Peyer's patch (tissue), 4 donors: ENCODE results near the gene LIMD2. TPM values are rescaled to one million over a fixed set of nuclear protein-coding genes. Genes with fewer than 3 reads are reported as not detected.
A peak's percentile ranks its signal among the peaks of the same experiment; 100 is the strongest.

Source experiments
- DNase-seq, 3 donors: peaks; one replicate each; pipeline ENCODE4 v3.0.0-alpha.2; 2017 to 2019
- H3K27ac ChIP-seq, 4 donors: fragments of 200-600 bp; sonication (generic); one replicate each; pipeline ENCODE4 v1.5.1; 2016 to 2019
- H3K27me3 ChIP-seq, 2 donors: fragments of 200-600 bp; sonication (generic); one replicate each; pipeline ENCODE4 v1.5.1; 2019
- H3K36me3 ChIP-seq, 3 donors: fragments of 200-600 bp; sonication (generic); one replicate each; pipeline ENCODE4 v1.5.1; 2016 to 2019
- H3K4me1 ChIP-seq, 4 donors: fragments of 200-600 bp; sonication (generic); one replicate each; pipeline ENCODE4 v1.5.1; 2016 to 2019
- H3K4me3 ChIP-seq, 4 donors: fragments of 200-600 bp; sonication (generic); 1 replicate in 3 of 4; 2 replicates in 1 of 4; pipeline ENCODE4 v1.5.1; 2016 to 2019; ENCODE audit warnings: mild to moderate bottlenecking in 1 of 4
- H3K9me3 ChIP-seq, 4 donors: fragments of 200-600 bp; sonication (generic); one replicate each; pipeline ENCODE4 v1.5.1; 2016 to 2019; ENCODE audit warnings: mild to moderate bottlenecking in 1 of 4
- POLR2A ChIP-seq, 2 donors: fragments of 450-650 bp; IDR thresholded peaks; one replicate each; pipeline ENCODE4 v1.5.1; 2017; ENCODE audit warnings: antibody characterized with exemption in 2 of 2, mild to moderate bottlenecking in 2 of 2, moderate library complexity in 2 of 2
- total RNA-seq, 4 donors: library from RNA; depleted of rRNA; stranded (reverse); fragments of >200 nt; gene quantifications; one replicate each; pipeline ENCODE4 v1.1.0, GENCODE V29; 2016
- TF ChIP-seq, protein P1 (sequence below), 6 experiments: fragments of 450-650 bp in 4 of 6; fragments of 200-600 bp in 2 of 6; sonication (generic) in 1 of 6; IDR thresholded peaks; one replicate each; pipeline ENCODE4 v1.5.1; 2017 to 2019; ENCODE audit warnings: antibody characterized with exemption in 6 of 6, mild to moderate bottlenecking in 3 of 6, moderate library complexity in 1 of 6

LIMD2 gene
- total RNA-seq, 4 donors from 2014 or later: 9.9 to 79.2 (median 12.6) TPM

DNA sequence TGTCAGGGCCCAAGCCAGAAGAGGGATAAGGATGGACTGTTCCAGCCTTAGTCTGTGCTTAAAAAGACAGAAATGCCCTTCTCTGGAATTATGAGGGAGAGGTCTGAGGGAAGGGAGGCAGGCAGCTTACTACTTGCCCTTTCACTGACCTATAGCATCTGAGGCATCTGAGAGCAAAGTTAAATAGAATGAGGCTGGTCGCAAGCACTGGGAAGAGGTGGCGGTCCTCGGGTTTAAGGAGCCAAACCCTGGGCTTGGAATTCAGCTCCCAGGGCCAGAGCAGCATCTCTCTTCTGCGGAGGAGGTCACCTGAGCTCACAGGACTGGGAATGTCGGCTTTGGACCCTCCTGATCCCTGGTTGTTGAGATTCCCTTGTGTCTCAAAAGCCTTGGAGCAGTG, 3.1 kb upstream of the LIMD2 start:
- TF ChIP-seq, protein P1, sequence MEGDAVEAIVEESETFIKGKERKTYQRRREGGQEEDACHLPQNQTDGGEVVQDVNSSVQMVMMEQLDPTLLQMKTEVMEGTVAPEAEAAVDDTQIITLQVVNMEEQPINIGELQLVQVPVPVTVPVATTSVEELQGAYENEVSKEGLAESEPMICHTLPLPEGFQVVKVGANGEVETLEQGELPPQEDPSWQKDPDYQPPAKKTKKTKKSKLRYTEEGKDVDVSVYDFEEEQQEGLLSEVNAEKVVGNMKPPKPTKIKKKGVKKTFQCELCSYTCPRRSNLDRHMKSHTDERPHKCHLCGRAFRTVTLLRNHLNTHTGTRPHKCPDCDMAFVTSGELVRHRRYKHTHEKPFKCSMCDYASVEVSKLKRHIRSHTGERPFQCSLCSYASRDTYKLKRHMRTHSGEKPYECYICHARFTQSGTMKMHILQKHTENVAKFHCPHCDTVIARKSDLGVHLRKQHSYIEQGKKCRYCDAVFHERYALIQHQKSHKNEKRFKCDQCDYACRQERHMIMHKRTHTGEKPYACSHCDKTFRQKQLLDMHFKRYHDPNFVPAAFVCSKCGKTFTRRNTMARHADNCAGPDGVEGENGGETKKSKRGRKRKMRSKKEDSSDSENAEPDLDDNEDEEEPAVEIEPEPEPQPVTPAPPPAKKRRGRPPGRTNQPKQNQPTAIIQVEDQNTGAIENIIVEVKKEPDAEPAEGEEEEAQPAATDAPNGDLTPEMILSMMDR (IDR thresholded peaks at IDR 0.05): no peak
- TF ChIP-seq POLR2A (IDR thresholded peaks at IDR 0.05): no peak
- DNase-seq: peak in 1 of 3 donors; percentile 23
- Histone ChIP-seq H3K9me3 (no peaks in the 10 kb centered on the region), H3K4me1 (peaks cover 0 to 31% (median 19%) of the 10 kb centered on the region in 4 donors), H3K4me3 (no peak overlapping the region), H3K36me3 (peaks cover 0 to 38% (median 0%) of the 10 kb centered on the region in 3 donors), H3K27me3 (no peaks in the 10 kb centered on the region), H3K27ac (peak overlapping the region in 2 of 4 donors; percentile 99 to 100)

DNA sequence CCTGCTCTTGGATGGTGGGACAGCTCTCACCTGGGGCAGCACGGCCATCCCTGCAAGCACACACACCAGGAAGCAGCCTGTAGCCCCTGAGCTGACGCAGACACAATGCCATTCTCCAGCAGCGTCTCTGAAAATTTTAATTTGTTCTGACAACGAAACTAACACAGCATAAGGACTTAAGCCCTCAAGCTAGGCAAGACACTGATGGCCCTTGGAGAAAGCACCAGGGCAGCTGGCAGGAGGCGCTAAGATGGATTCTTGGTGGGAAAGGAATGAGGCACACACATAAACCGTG, 2.7 kb upstream of the LIMD2 start:
- DNase-seq: peak in 1 of 3 donors; percentile 12
- peaks cover 0 to 38% (median 0%) of the 10 kb centered on the region in 3 donors for H3K36me3 ChIP-seq
- peak overlapping the region in 1 of 4 donors; percentile 92 for H3K4me3 ChIP-seq
- H3K9me3 ChIP-seq: no peaks in the 10 kb centered on the region
- H3K4me1 ChIP-seq: peaks cover 0 to 31% (median 21%) of the 10 kb centered on the region in 4 donors
- H3K27ac ChIP-seq: peak overlapping the region; percentile 67 to 100 (median 94)
- H3K27me3 ChIP-seq: no peaks in the 10 kb centered on the region
- TF ChIP-seq POLR2A (IDR thresholded peaks at IDR 0.05): no peak
- TF ChIP-seq, protein P1 (IDR thresholded peaks at IDR 0.05): no peak

DNA sequence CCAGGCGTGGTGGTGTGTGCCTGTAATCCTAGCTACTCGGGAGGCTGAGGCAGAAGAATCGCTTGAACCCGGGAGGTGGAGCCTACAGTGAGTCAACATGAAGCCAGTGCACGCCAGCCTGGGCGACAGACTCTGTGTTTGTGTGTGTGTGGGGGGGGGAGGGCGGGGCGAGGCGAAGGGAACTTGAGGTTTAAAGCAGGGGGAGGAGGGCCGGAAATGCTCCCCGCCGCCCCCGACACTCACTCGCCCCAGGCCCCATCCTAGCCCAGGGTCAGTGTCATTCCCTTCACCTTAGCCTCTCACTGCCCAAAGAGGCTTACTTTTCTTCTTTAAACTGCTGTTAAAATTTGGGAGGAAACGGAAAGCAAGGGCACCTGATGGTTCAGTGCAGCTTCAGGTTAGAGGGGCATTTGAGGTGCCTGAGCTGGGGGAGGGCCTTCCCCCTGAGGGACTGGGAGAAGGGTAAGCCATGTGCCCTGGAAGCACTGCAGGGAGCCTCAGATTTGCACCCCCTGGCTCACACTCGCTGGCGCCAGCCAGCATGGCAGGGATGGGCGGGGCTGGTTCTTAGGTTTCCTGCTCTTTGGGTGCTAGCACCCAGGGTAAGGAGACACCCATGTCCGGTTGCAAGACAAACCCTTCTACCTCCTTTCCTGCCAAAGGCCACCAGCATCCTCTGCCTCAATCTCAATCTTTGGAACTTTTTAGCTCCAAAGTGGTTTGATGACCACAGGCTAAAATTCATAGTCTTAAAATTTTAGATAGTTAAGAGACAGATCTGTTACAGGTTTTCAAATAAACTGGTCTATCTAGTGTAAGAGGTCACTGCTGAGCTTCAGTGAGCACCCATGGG, 2.2 kb upstream of the LIMD2 start:
- Histone ChIP-seq H3K36me3 (peaks cover 0 to 35% (median 0%) of the 10 kb centered on the region in 3 donors), H3K4me3 (peak overlapping the region; percentile 24 to 92 (median 77)), H3K27me3 (no peaks in the 10 kb centered on the region), H3K27ac (peak overlapping the region; percentile 67 to 100 (median 94)), H3K9me3 (no peaks in the 10 kb centered on the region), H3K4me1 (peaks cover 0 to 31% (median 24%) of the 10 kb centered on the region in 4 donors)
- TF ChIP-seq, protein P1 (IDR thresholded peaks at IDR 0.05): no peak
- peak in 2 of 3 donors; percentile 88 to 91 for DNase-seq

DNA sequence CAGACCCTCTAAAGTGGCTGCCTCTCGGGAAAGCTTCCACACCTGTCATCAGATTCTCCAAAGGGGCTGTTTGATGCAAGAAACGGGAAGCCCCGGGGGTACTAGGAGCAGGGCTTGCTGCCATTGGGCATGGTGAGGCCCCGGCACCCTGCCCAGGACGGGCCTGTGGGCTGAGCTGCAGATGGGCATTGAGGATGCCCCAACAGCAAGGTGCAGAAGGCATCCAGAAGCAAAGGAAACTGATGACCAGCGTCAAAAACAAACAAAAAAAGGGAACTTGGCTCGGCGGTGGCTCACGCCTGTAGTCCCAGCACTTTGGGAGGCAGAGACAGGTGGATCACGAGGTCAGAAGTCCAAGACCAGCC, 1.5 kb upstream of the LIMD2 start:
- Histone ChIP-seq H3K4me1 (peaks cover 0 to 31% (median 26%) of the 10 kb centered on the region in 4 donors), H3K27ac (peak overlapping the region; percentile 88 to 100 (median 94)), H3K4me3 (peak overlapping the region; percentile 75 to 92 (median 80)), H3K36me3 (peaks cover 0 to 30% (median 0%) of the 10 kb centered on the region in 3 donors), H3K27me3 (no peaks in the 10 kb centered on the region), H3K9me3 (no peaks in the 10 kb centered on the region)
- DNase-seq: no peak
- TF ChIP-seq, protein P1 (IDR thresholded peaks at IDR 0.05): no peak
- no peak for TF ChIP-seq POLR2A (IDR thresholded peaks at IDR 0.05)

DNA sequence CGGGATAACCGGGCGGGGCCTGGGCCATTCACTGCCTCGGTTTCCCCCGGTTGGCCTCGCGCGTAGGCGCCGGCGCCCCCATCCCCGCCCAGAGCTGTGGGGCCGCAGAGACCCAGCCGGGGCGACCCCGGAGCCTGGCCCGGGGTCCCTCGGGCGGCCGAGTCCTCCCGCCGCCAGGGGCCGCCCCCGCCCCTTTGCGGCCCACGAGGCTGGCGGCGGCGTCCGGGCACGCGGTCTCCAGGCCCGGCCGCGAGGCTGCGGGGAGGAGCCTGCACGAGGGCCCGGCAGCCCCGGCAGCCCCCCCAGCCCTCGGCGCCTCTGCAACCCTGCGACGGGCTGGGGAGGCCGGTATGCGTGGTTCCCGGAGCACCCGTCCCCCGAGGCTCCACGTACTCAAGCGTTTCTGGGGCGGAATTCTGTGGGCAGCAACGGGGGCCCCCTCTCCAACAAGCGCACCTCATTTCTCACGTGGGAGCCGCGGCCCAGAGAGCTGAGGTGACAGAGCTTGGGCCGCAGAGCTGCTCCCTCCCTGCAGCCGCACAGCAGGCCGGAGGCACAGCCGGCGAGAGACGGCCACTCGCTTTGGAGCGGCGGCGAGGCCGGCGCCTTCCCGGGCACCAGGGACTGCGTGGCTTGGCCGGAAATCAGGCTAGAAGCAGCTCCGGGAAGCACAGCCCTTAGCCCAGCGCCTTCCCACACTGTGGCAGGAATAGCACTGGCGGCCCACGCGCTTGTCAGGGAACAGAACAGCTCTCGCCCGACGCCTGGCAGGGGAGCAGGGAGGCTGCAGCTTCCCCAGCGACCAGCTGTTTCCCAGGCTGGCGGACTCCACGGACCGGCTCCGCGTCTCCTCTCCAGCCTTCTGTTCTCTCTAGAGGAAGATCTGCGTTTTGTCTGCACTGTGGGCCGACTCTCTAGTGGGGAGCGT, 867 bp upstream of the LIMD2 start:
- H3K27ac ChIP-seq: peak overlapping the region; percentile 88 to 100 (median 94)
- peak in 2 of 3 donors; percentile 66 to 75 for DNase-seq
- H3K36me3 ChIP-seq: peaks cover 0 to 28% (median 0%) of the 10 kb centered on the region in 3 donors
- TF ChIP-seq, protein P1 (IDR thresholded peaks at IDR 0.05): peak in 1 of 6 experiments; percentile 24
- TF ChIP-seq POLR2A (IDR thresholded peaks at IDR 0.05): no peak
- no peaks in the 10 kb centered on the region for H3K27me3 ChIP-seq
- H3K4me3 ChIP-seq: peak overlapping the region; percentile 75 to 92 (median 80)
- H3K9me3 ChIP-seq: no peaks in the 10 kb centered on the region
- H3K4me1 ChIP-seq: peaks cover 0 to 31% (median 28%) of the 10 kb centered on the region in 4 donors
